HG02798 (cell line): ENCODE results near the gene ZNF746.

Source experiments
- ATAC-seq: cut with Tn5 transposase; IDR thresholded peaks from one replicate; pipeline ENCODE4 v1.9.1; 2021; ENCODE audit warnings: mild to moderate bottlenecking; ENCODE audit not compliant: unreplicated experiment, poor library complexity

ZNF746 gene

DNA sequence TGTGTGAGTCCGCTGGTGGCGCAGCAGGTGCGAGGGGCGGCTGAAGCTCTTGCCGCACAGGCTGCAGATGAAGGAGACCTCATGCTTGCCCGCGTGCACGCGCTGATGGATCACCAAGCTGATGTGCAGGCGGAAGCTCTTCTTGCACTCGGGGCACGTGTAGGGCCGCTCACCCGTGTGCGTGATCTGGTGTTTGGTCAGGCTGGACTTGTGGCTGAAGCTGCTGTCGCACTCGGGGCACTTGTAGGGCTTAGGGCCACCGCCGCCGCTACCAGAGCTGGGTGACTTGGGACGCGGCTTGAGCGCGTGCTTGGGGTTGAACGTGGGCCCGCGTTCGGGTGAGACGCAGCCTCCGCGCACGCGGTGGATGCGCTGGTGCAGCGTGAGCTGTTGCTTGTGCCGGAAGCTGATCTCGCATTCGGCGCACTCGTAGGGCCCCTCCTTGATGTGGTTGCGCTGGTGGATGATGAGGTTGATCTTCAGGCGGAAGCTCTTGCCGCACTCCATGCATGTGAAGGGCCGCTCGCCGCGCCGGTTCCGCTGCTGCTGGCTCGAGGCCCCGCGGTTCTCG, 65.4 kb downstream of the ZNF746 start:
- ATAC-seq, result no peak

DNA sequence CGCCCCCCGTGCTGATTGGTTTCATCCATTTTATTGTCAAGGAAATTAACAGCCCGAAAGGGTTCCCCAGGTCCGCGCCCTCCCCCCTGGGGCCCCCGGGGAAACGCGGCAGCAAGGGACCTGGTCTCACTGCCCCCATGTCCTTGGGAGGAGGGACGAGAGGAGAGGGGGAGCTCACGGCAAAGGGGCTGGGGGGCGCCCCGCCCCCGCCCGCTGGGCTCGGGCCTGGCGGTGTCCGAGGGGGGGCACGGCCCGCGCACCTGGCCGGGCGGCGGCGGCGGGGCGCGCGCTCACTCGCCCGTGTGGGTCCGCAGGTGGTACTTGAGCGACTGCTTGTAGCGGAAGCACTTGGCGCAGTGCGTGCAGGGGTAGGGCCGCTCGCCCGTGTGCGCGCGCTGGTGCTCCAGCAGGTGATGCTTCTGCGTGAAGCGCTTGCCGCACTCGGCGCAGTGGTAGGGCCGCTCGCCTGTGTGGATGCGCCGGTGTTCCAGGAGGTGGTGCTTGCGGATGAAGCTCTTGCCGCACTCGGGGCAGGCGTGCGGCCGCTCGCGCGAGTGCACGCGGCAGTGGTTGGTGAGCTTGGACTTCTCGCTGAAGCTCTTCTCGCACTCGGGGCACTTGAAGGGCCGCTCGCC, 66.0 kb downstream of the ZNF746 start:
- no peak for ATAC-seq

DNA sequence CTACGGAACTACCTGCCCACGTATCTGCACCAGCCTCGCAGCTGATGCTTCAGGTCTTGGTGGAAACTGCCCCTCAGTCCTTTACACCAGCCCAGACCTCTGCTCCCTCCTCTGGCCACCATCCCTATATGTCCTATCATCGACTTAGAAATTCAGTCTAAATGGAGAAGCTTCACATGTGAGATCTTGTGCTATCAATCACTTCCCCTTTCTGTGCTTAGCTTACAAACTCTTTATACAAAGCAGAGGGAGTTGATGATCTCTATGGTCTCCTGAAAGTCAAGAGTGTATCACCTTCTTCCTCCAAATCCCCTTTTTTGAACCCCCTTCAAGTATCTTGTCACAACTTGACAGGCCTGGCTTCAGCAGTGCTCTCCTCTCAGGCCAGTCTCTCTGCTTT, 67.4 kb downstream of the ZNF746 start:
- no peak for ATAC-seq

DNA sequence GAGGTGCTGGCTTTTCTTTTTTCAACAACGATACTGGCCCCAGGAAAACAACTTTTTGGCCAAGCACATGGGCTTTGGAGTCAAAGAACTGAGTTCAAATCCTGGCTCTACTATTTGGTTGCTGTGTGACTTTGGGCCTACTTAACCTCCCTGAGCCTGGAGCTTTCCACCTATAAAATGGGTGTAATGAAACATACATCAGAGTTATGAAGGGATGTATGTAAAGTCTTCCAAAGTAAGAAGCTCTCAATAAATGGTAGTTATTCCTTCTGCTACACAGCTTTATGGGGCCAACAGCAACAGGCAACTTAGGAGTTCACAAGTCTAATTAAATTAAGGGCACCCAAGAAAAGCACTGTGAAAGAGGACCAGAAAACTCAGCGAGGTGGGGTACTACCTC, 69.7 kb downstream of the ZNF746 start:
- no peak for ATAC-seq

DNA sequence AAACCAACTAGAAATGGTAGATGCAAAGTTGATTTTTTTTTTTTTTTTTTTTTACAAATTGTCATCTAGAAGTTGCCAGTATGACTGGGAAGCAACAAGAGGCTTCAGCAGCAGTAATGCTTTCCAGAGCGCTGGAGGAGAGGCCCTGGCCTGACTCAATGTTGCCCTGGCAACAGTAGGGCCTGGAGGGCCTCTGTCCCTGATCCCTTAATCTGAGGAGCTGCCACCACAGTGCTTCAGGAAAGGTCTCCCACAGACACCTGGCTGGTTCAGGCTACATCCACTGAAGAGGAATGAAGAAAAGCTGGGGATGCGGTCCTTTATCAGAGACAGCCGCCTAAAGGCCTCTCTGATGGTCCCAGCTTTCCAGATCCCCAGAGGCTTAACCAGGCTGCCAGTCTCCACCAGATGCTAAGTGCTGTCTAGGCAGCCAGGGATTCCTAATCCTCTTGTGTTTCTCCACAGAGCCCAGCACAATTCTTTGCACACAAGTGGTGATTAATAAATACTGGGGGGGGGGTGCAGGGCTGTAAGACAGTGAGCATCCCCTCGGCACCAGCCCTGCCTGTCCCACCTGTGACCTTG, 70.4 kb downstream of the ZNF746 start:
- ATAC-seq, result no peak

DNA sequence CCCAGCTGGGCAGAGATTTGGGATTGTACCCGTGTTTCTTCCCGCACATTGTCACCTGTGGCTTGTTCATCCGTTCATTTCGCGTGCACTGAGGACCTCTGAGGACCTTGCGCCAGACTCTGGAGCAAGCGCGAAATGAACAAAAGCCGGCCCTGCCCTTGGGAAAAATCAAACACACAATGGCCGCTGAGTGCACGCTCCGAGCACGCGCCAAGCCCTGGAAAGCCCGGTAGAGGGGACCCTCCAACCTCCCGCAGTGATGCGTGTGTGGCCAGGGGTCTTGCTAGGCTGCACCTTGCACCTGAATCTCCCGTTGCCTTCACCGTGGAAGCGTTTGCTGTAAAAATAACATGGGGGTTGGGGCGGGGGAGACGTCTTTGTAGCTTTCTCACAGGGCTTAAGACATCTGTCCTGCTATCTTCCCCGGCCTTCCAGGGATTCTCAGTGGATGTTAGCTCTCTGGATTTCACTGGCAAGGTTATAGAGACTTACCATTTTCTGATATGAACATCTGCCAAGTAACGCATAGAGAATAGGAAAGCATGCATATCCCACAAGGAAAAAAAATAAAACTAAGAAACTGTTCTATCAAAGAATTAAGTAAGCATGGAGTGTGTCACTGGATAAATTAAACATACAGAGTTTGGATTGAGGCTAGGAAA, 74.0 kb downstream of the ZNF746 start:
- no peak for ATAC-seq

DNA sequence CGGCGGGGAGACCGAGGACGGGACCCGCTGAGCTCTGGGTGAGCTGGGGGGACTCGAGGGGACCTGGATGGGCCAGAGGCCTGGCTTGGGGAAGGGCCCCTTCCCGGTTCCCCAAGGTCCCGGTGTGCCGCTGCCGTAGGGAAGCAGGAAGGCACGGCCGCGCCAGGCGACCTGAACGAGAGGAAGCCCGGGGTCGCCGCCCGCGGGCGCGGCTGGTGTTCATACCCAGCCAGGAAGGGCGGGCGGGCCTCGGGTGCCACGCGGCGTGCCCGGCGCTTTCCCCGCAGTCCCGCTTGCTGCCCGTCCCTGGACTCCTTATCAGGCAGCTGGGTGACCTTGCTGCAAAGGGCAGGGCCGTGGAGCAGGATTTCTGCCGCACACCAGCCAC, 74.7 kb downstream of the ZNF746 start:
- no peak for ATAC-seq
